Tibial nerve (tissue), 3 donors: ENCODE measurements around the gene CDH11.

Experiments used
- POLR2A ChIP-seq, 2 donors: fragments of 450-650 bp; IDR thresholded peaks; one replicate each; pipeline ENCODE4 v1.6.1; 2017; ENCODE audit warnings: antibody characterized with exemption in 2 of 2, mild to moderate bottlenecking in 2 of 2, moderate library complexity in 2 of 2
- TF ChIP-seq, protein P1 (sequence below), 5 experiments: fragments of 200-600 bp in 3 of 5; fragments of 450-650 bp in 2 of 5; sonication (generic) in 3 of 5; IDR thresholded peaks; one replicate each; pipeline ENCODE4 v1.5.1; 2016 to 2019; ENCODE audit warnings: antibody characterized with exemption in 5 of 5, mild to moderate bottlenecking in 3 of 5, moderate library complexity in 2 of 5

DNA sequence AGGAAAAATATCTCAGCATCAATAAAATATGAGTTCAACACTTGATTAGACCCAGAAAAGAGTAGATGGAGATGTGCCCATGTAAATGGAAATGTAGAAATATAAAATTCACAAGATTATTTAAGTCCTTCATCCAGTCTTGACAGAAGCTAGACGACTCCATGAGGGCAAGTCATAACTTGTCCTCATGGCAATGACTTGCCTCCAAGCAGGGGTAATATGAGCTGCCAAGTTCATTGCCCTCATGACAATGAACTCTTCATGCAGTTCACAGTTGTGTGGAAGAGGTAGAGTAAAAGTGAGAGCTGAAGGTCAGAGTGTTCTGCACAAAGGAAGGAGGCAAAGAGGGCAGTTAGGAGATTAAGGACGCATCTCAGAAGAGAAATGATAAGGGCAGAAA is 22.3 kb downstream of the CDH11 start:
- TF ChIP-seq, protein P1, sequence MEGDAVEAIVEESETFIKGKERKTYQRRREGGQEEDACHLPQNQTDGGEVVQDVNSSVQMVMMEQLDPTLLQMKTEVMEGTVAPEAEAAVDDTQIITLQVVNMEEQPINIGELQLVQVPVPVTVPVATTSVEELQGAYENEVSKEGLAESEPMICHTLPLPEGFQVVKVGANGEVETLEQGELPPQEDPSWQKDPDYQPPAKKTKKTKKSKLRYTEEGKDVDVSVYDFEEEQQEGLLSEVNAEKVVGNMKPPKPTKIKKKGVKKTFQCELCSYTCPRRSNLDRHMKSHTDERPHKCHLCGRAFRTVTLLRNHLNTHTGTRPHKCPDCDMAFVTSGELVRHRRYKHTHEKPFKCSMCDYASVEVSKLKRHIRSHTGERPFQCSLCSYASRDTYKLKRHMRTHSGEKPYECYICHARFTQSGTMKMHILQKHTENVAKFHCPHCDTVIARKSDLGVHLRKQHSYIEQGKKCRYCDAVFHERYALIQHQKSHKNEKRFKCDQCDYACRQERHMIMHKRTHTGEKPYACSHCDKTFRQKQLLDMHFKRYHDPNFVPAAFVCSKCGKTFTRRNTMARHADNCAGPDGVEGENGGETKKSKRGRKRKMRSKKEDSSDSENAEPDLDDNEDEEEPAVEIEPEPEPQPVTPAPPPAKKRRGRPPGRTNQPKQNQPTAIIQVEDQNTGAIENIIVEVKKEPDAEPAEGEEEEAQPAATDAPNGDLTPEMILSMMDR (IDR thresholded peaks at IDR 0.05) = no peak
- no peak for TF ChIP-seq POLR2A (IDR thresholded peaks at IDR 0.05)
